ENCODE data around the gene GPR15LG. TPM values are rescaled to one million over a fixed set of nuclear protein-coding genes. Genes with fewer than 3 reads are reported as not detected.
"Not testable (repeated sequence)": the region's sequence is repeated elsewhere in the genome, so short reads cannot be mapped to it uniquely, and the experiment has no call there.

GPR15LG gene
- total RNA-seq, 1 donor from 2014 or later = not detected

DNA sequence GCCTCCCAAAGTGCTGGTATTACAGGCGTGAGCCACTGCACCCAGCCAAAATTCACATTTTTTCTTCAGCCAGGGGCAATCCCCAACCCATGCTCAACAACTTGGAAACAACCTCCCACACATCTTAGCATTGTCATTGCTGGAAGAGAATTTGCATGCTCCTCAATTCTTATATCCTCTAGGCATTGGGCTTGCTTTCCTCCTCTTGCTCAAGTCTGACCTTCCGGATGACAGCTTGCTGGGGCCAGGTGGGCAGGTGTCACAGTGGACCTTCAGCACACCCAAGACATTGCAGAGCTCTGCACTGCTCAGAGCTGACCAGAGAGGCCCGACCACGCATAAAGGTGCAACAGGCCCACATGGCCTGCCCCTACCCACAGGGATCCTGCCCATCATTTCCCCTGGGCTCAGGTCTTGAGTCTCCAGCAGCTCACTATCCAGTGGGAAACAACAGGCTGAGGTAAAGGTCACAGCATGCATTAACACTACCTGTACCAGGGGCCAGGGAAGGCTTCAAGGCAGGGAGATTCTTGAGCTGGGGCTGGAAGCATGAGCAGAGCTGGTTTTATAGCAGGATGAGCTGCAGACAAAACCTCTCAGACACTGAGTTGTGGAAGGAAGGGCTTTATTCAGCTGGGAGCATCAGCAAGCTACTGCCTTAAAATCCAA, 6.8 kb upstream of the GPR15LG start:
- no peak for DNase-seq

DNA sequence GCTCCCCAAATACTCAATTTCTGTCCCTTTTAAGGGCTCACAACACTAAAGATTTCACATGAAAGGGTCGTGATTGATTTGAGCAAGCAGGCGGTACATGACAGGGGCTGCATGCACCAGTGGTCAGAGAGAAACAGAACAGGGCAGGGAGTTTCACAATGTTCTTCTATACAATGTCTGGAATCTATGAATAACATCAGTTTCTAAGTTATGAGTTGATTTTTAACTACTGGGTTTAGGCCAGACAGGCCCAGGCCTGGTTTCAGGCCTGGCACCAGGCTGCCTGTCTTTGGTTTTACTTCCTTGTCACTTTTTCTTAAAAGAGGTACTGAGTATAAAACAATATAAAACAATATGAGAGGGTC, 6.3 kb upstream of the GPR15LG start:
- DNase-seq = not testable (repeated sequence)

DNA sequence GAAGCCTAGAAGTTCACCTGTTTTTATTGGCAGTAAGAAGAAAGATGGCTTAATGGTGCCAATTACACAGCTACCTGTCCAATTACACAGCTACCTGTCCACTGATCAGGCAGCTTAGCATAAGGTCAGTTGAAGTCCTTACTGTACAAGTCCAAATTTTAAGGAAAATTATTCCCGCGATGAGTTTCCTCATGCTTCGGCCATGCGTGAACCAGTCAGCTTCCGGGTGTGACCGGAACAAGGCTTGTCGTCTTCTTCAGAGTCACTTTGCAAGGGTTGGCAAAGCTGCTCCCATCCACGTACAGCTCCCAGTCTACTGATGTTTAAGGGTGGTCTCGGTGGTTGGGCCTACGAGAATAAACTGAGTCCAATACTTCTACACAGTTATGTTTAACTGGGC, 5.2 kb upstream of the GPR15LG start:
- DNase-seq = not testable (repeated sequence)

DNA sequence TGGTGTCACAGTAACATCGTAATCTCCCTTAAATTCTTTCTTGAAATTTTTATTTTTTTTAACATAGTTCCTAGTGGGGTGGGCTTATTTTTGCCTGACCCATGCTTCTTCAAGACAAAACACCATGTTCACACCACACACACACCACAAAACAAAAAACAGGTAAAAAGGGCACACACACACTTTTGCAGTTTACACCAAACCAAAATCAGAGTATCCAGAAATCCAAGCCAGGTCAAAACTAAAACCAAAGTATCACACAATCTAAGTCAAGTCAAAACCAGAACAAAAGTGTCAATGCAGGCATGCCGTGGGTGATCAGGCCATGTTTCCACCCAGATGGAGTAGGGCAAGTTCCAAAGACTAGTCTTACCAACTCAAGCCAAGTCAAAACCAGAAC, 2.4 kb upstream of the GPR15LG start:
- DNase-seq = not testable (repeated sequence)

DNA sequence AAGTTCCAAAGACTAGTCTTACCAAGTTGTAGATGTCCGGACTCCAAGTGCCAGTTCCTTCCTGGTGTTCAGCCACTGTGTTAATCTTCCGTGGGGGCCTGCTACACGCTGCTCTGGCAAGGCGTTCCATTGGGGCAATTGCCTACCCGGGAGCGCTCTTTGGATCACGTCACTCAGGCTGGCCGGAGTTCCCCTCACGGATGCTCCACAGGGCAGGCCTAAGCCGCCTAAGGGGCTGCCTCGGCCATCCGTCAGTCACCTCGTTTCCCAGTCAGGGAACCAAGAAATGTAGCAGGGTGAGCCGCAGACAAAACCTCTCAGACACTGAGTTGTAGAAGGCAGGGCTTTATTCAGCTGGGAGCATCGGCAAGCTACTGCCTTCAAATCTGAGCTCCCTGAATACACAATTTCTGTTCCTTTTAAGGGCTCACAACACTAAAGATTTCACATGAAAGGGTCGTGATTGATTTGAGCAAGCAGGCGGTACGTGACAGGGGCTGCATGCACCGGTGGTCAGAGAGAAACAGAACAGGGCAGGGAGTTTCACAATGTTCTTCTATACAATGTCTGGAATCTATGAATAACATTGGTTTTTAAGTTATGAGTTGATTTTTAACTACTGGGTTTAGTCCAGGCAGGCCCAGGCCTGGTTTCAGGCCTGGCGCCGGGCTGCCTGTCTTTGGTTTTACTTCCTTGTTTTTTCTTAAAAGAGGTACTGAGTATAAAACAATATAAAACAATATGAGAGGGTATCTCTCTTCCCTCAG, 1.7 kb upstream of the GPR15LG start:
- DNase-seq = not testable (repeated sequence)

DNA sequence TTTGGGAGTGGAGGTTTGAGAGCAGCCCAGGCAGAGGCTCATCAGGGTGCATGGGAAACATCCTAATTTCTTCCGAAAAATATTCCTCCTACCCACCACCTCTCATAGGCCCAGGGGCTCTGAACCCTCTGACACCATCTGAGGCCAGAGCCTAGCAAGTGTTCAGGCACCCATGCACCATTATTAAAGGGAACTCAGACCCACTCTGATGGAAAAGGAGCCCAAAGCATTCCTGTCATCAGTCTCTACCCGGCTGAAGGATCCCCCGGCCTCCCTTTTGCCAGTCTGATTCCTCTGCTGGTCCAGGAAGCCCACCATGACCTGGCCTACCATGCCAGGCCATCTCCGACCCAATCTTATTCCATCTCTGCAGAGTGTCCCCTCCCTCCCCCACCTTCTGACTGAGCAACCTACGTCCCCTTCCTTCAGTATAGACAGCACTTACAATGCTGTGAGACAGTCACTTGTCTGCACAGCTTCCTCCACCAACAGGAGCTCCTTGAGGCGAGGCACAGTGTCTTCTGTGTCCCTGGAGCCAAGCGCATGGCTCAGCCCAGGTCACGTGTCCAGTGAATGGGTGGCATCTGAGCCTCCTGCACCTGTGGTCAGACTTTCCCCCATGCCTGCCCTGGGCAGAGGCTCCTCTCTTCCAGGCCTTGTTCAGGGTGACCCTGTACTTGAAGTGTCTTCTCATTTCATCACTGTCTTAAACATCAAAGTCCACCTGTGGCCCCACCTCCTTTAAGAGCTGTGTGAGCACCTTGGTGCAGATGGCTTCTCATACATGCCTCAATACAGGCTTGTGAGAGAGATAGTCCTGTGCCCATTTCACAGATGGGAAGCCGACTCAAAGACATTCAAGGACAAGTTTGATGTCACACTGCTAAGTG, 889 bp upstream of the GPR15LG start:
- DNase-seq = no peak

DNA sequence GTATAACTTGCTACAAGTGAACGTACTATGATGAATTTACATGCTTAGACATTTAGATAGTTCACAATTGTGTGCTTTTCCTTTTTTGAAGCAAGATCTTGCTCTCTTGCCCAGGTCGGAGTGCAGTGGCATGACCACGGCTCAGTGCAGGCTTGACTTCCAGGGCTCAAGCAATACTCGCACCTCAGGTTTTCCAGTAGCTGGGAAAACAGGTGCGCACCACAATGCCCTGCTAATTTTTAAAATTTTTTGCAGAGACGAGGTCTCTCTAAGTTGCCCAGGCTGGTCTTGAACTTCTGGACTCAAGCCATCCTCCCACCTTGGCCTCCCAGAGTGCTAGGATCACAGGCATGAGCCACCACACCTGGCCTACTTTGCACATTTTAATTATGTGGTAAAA, 1.8 kb downstream of the GPR15LG start:
- no peak for DNase-seq

DNA sequence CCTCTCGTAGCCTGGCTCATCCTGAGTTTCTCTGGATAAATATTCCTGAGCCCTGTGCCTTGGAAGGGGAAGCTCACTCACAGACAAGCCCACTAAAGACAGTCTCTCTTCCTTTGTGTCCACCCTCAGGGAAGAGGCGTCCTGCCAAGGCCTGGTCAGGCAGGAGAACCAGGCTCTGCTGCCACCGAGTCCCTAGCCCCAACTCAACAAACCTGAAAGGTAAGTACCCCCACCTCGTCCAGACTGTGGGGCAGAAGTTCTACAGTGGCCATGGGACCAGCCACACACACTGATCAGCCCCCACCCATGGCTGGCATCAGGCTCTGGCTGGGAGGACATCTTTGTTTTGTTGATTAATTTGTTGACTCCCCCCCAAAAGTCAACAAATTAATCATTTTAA, 2.8 kb downstream of the GPR15LG start:
- DNase-seq = no peak

DNA sequence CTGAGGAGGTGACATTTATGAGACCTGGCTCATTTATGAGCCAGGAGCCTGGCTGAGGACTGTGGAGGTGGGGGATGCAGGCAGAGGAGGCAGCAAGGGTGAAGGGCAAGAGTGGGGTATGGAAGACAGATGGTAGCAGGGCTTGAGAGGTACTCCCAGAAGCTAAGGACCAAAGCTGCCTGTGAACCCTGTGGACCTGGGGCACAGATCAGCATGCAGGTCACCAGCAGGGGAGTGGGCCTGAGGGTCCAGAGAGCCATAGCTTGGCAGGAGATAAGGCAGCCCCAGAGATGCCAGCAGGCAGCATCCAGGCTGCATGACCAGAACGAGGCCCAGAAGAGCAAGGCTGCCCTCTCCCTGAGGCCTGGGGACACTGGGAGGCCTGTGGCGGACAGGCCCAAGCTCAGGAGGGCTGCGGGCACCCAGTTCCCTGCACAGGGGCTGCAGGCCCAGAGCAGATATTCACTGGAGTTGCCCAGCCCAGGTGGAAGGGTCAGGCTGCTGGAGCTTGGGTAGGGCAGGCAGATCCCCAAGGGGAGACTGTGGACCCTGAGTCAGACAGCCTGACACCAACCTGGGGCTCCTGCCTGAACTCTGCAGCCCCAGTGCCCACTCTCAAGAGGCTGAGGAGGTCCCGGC, 3.4 kb downstream of the GPR15LG start:
- no peak for DNase-seq

DNA sequence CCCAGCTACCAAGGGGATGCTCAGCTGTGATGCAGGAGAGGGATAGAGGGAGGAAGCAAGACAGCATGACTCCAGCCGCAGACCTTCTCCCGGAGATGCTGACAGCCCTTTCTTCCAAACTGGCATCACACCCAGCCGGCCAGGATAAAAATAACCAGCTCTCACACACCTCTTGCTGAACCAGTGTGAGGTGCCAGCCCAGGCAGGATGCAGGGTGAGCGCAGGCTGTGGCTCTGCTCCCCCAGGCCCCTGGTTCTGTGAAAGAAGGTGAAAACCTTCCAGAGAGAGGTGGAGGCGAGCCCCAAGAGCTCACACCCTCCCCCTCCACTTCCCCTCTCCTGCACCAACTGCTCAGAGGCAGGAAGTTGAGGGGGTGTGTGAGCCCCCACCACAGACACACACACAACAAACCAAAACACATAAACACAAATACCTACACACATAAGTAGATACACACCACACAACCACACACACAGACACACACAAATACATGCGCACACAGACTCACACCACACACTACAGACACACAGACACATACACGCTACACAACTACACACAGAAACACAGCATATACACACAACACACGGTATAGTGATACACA, 4.0 kb downstream of the GPR15LG start:
- DNase-seq = no peak

DNA sequence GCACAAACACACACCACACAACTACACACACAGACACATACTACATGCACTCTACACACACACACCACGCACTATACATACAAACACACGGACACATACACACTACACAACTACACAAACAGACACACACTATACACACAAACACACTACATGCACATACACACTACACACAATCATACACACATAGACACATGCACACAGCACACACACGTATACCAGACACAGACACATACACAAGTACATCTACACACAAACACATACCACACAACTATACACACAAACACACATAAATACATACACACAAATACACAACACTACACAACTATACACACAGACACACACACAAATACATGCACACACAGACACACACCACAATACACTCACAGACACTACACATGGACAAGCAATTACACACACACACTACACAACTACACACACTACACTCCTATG, 4.6 kb downstream of the GPR15LG start:
- DNase-seq = no peak

DNA sequence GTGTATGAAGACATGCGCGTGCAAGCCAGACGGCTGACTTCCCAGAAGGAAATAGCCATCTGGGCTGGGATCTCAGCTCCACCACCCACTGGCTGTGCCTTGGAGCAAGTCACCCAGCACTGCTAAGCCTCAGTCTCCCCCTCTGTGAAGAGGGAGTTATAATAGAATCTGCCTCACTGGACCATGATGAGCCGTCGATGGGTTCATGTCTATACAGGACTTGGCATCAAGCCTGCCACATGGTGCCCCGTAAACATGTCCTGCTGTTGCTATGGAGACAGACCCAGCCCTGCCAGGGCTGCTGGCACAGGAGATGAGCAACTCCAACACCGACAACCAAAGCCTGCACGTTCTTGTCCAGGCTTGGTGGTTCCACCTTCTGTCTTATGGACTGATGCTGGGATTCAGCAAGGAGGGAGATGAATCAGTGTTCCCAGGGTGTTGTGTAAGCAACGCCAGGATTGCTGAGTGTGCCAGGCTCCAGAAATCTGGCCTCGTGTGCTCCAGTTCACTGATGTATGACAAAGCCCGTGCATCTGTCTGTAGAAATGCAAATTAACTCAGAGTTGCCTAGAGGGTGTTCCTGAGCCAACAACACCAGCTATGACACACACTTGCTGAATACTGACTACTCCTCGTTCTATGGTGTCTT, 5.6 kb downstream of the GPR15LG start:
- no peak for DNase-seq

DNA sequence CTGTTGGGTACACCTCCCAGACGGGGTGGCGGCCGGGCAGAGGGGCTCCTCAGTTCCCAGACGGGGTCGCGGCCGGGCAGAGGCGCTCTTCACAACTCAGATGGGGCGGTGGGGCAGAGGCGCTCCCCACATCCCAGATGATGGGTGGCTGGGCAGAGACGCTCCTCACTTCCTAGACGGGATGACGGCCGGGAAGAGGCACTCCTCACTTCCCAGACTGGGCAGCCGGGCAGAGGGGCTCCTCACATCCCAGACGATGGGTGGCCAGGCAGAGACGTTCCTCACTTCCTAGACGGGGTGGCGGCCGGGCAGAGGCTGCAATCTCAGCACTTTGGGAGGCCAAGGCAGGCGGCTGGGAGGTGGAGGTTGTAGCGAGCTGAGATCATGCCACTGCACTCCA, 6.8 kb downstream of the GPR15LG start:
- not testable (repeated sequence) for DNase-seq

DNA sequence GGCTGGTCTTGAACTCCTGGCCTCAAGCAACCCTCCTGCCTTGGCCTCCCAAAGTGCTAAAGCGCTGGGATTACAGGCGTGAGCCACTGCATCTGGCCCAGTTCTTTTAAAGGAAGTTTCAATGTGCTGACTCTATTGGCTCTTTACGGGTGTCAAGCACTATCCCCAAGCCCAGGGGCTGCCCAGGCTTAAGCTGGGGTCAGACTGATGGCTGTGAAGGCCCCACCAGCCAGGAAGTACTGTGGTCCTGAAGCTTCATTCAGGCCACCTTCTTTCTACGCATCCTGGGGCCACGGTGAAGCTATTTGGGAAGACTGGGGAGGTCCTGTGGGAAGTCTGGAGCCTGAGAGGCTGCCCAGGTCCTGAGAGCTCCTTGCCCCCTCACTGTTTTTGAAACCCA, 8.0 kb downstream of the GPR15LG start:
- DNase-seq = no peak

DNA sequence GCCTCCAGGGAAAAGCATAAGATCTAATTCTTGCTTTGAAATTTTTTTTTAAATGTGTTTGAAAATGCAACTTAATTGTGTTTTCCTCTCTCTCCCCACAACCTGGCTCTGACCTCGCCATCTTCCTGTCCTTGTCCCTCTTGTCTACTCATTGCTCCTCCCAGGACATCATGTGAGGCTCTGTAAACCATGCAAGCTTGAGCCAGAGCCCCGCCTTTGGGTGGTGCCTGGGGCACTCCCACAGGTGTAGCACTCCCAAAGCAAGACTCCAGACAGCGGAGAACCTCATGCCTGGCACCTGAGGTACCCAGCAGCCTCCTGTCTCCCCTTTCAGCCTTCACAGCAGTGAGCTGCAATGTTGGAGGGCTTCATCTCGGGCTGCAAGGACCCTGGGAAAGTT, 10.9 kb downstream of the GPR15LG start:
- no peak for DNase-seq

DNA sequence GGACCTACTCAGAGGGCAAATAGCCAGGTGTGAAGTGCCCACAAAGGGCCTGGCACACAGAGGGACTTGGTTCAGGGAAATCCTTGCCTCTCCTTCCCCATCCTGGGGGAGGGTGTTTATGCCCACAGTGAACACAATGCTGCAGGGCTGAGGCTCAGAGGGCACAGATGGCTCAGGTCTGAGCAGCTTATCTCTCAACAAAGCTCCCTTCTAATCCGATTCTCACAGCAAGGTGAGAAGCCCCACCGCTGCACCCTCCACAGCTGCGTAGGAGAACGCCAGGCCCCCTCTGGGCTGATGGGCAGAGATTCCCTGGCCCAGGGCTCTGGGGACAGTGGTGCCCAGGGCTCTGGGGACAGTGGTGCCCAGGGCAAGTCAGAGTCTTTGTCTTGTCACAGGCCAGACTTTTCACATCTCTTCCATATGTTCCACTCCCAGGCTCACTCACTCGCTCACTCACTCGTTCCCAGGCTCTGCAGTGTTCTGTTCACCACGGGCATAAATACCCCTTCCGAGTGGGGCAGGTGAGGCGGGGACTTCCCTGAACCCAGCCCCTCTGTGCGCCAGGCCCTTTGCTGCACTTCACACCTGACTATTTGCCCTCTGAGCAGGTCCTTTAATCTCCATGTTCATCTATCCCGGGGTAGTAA, 12.1 kb downstream of the GPR15LG start:
- DNase-seq = no peak

DNA sequence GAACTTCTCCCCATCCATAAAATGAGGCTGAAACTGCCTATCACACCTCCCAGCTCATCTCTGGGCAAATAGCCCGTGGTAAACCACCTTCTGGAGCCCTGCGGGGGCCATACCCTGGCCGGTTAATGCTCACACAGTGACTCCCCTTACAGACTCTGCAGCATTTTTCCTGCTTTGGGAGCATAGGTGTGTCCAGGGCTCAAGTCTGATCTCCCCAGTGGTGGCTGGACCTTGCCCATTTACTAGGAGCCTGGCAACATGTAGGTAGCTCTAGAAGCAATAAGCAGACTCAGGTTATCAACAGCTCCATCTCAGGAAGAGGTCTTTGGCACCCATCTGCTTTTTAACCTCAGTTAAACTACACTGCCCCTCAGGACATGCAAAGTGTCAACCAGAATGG, 15.2 kb downstream of the GPR15LG start:
- no peak for DNase-seq

DNA sequence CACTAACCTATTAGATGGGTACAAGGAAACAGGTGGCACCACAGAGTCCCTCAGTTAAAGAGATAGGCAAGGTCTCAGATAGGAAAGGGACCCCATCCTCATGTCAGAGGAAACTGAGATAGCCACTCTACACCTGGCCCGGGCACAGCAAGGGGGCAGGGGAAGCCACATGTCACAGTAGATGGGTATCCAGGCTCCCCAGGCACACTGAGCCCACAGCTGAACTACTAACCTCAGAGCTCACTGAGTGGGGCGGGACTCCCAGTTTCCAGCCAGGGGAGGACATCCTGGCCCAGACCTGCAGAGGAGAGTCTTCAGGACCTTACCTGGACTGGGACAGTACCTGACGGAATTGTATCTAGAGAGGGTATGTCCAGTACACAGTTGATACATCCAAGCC, 17.0 kb downstream of the GPR15LG start:
- no peak for DNase-seq

DNA sequence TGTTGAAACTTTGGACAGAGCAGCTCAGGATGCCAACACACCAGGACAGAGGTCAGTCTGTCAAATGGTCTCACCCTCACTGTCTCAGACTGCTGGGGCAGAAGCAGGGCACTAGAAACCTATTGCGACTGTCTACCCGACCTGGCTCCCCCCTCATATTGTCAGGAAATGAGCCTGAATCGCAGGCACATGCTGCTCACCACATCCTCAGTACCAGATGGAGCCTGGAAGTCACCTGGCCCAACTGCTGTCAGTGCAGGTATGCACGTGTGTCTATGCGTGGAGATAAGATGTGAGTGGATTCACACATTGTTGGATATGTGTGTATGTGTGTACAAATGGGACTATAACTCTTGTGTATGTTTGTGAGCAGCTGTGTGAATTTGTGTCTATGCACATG, 17.5 kb downstream of the GPR15LG start:
- DNase-seq = no peak

DNA sequence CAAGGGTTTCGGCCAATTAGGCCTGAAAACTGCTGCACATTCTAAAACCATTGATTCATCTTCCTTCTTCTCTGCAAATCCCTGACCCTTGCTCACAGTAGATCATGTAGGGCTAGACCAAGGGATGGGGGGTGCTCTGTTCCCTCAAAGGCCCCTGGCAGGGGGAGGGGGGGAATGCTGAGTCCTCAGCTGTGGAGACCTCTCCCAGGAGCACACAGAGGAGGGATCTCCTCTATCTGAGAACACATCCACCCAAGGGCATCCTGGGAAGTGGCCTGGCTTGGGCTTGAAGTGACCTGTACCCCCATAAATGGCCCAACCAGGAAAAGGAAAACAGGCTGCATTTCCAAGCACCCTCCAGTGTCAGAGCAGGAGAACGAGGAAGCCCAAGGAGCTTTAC, 19.7 kb downstream of the GPR15LG start:
- DNase-seq = no peak

DNA sequence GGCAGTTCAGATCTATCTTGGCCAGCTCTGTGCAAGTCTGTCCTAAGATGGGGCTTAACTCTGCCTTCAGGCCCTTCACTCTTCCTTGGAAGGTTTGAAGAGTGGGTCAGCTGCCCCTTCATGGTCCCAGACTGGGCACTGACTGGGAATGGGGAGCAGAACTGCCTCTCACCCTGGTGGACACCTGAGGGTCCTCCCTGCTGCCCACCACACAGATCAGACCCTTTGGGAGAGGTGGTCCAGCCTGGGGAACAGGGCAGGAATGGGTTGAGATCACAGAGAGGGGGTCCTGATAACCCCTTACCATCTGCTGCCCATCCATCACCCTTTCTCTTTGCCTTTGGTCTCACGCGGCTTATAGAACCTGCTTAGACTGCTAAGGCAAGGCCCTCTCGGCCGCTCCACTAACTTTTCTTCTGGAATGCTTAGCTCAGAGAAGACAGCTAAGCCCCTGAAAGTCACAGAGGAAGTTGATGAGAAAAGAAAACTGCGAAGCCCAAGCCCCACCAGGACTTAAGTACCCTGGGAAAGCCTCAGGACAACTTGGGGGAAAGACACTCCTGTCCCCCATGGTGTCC, 20.3 kb downstream of the GPR15LG start:
- no peak for DNase-seq

Measured in dermis blood vessel endothelial cell (primary cell).